K562 (cell line): ENCODE measurements around the gene BRAP. TPM values are rescaled to one million over a fixed set of nuclear protein-coding genes. Genes with fewer than 3 reads are reported as not detected.
A peak's percentile ranks its signal among the peaks of the same experiment; 100 is the strongest.

Experiments
- ATAC-seq: fragments of 200-7000 bp; cut with Tn5 transposase; 3 replicates; pipeline ENCODE4 v1.9.1; 2020; ENCODE audit warnings: moderate library complexity
- BruUV-seq: library from RNA; stranded (reverse); fragments of 400-500 nt; replicated peaks from 2 replicates; lab custom pipeline; 2021; lab: Mats Ljungman, UMichigan
- CTCF ChIA-PET: fragments of 300-600 bp; formaldehyde crosslinking; extraction: SDS; loops from one replicate; lab custom pipeline; 2021; ENCODE audit warnings: low intra/inter-chr PET ratio; lab: Yijun Ruan, JAX
- POLR2A ChIA-PET: fragments of 300-600, 350-650 bp; sonication (Branson Sonifier 250); formaldehyde crosslinking; extraction: SDS; loops from one replicate; lab custom pipeline; 2021; ENCODE audit warnings: antibody characterized with exemption, inconsistent platforms; lab: Yijun Ruan, JAX
- DNase-seq, 4 experiments: peaks; one replicate each; pipeline versions ENCODE4 v3.0.0 to v3.0.0-alpha.2; 2011 to 2018; ENCODE audit warnings: low spot score in 3 of 4, mixed read lengths in 3 of 4; ENCODE audit errors: extremely low read depth in 1 of 4
- FAIRE-seq: peaks from 2 replicates; lab custom pipeline; 2011; peaks lifted over from hg19 to GRCh38; lab: Jason Lieb, UNC
- H2AFZ ChIP-seq: 2 replicates; pipeline ENCODE4 v1.6.0; 2011; ENCODE audit warnings: low read depth, low read length, control low read depth, inconsistent platforms
- H3K27ac ChIP-seq: fragments of 200-600 bp; 3 replicates; pipeline ENCODE4 v1.8.0; 2011; ENCODE audit warnings: low read depth, mild to moderate bottlenecking, control low read depth, inconsistent platforms, low read length, moderate library complexity, mixed read lengths; ENCODE audit errors: extremely low read depth
- H3K27me3 ChIP-seq, 2 experiments: fragments of 300-600 bp in 1 of 2; 2 replicates in 1 of 2; 3 replicates in 1 of 2; pipeline versions ENCODE4 v1.6.0 to v1.8.0; 2011; ENCODE audit warnings: inconsistent platforms in 2 of 2, low read length in 2 of 2, mild to moderate bottlenecking in 1 of 2, mixed read lengths in 1 of 2, moderate library complexity in 1 of 2; ENCODE audit not compliant: control insufficient read depth in 2 of 2, insufficient read depth in 2 of 2
- H3K36me3 ChIP-seq: fragments of 300-600 bp; 3 replicates; pipeline ENCODE4 v1.8.0; 2011; ENCODE audit warnings: mild to moderate bottlenecking, low read length, inconsistent platforms; ENCODE audit not compliant: control insufficient read depth, insufficient read depth
- H3K4me1 ChIP-seq, 2 experiments: fragments of 200-600 bp in 1 of 2; replicated peaks in 1 of 2; 2 replicates in 1 of 2; 3 replicates in 1 of 2; pipeline versions ENCODE4 v1.5.1 to v1.8.0; 2011; ENCODE audit warnings: inconsistent platforms in 2 of 2, low read length in 2 of 2, mild to moderate bottlenecking in 1 of 2, mixed read lengths in 1 of 2, moderate library complexity in 1 of 2; ENCODE audit not compliant: control insufficient read depth in 2 of 2, insufficient read depth in 2 of 2
- H3K4me2 ChIP-seq: 2 replicates; pipeline ENCODE4 v1.6.1; 2011; ENCODE audit warnings: low read length, control low read depth, inconsistent platforms, mixed read lengths; ENCODE audit not compliant: insufficient read depth
- H3K4me3 ChIP-seq: fragments of 200-600 bp; sonication (generic), shearing (Covaris generic); 2 replicates; pipeline ENCODE4 v1.5.1; 2016; ENCODE audit warnings: control low read depth, inconsistent platforms
- H3K79me2 ChIP-seq: fragments of 200-600 bp; 3 replicates; pipeline ENCODE4 v1.8.0; 2011; ENCODE audit warnings: low read length, inconsistent platforms; ENCODE audit not compliant: control insufficient read depth, insufficient read depth
- H3K9ac ChIP-seq, 2 experiments: 2 replicates each; pipeline versions ENCODE4 v1.6.0 to v1.6.1; 2011; ENCODE audit warnings: low read depth in 2 of 2, low read length in 2 of 2, control low read depth in 1 of 2, inconsistent platforms in 1 of 2, mild to moderate bottlenecking in 1 of 2, mixed read lengths in 1 of 2; ENCODE audit not compliant: insufficient read depth in 1 of 2
- H3K9me1 ChIP-seq: one replicate; pipeline ENCODE4 v1.6.0; 2011; ENCODE audit warnings: inconsistent platforms, mild to moderate bottlenecking, low read length, moderate library complexity; ENCODE audit not compliant: control insufficient read depth, insufficient read depth
- H3K9me3 ChIP-seq: replicated peaks from 2 replicates; pipeline ENCODE4 v1.5.1; 2011; ENCODE audit warnings: low read depth, low read length, inconsistent platforms; ENCODE audit not compliant: control insufficient read depth, insufficient read depth
- H4K20me1 ChIP-seq: replicated peaks from 2 replicates; pipeline ENCODE4 v1.6.1; 2011; ENCODE audit warnings: low read length, inconsistent platforms, mixed read lengths; ENCODE audit not compliant: control insufficient read depth, insufficient read depth
- E2F5 ChIP-seq: sonication (generic); formaldehyde crosslinking; IDR thresholded peaks from 2 replicates; pipeline ENCODE4 v1.8.0; 2022; ENCODE audit warnings: mild to moderate bottlenecking, missing genetic modification reagents
- FOXK2 ChIP-seq, 2 experiments: fragments of 450-650 bp; IDR thresholded peaks in 1 of 2; conservative IDR thresholded peaks in 1 of 2; 2 replicates each; pipeline ENCODE4 v1.6.1; 2016; ENCODE audit warnings: low read depth in 2 of 2, mild to moderate bottlenecking in 1 of 2
- KDM2B ChIP-seq: fragments of 250-450 bp; sonication (Bioruptor Pico); IDR thresholded peaks from 2 replicates; pipeline ENCODE4 v1.8.0; 2021; ENCODE audit warnings: mild to moderate bottlenecking, moderate library complexity
- NCOA4 ChIP-seq: fragments of 450-650 bp; IDR thresholded peaks from 2 replicates; pipeline ENCODE4 v1.6.1; 2018; ENCODE audit warnings: mild to moderate bottlenecking; ENCODE audit not compliant: partially characterized antibody
- RBFOX2 ChIP-seq: fragments of 200-400 bp; formaldehyde crosslinking; IDR thresholded peaks from 2 replicates; pipeline ENCODE4 v1.6.1; 2017; ENCODE audit warnings: low read depth, mild to moderate bottlenecking, low read length, moderate library complexity
- RBM34 ChIP-seq: fragments of 200-400 bp; formaldehyde crosslinking; IDR thresholded peaks from 2 replicates; pipeline ENCODE4 v1.6.1; 2018; ENCODE audit warnings: low read length, borderline replicate concordance; ENCODE audit not compliant: insufficient read depth
- TAF15 ChIP-seq: fragments of 200-400 bp; formaldehyde crosslinking; IDR thresholded peaks from 2 replicates; pipeline ENCODE4 v1.6.1; 2017; ENCODE audit warnings: mild to moderate bottlenecking, low read depth, low read length, moderate library complexity
- TAF9B ChIP-seq: fragments of 450-650 bp; IDR thresholded peaks from 2 replicates; pipeline ENCODE4 v1.6.1; 2018; ENCODE audit warnings: mild to moderate bottlenecking; ENCODE audit not compliant: partially characterized antibody
- ZNF518B ChIP-seq: fragments of 250-450 bp; sonication (Bioruptor Pico); IDR thresholded peaks from 2 replicates; pipeline ENCODE4 v1.5.0; 2021; ENCODE audit warnings: mild to moderate bottlenecking, moderate library complexity
- WGBS: fragments of 100-300 bp; shearing (Covaris generic); methylation state at CpG from one replicate; pipeline ENCODE4 v1.1.6; 2016; ENCODE audit warnings: low coverage, mixed read lengths; ENCODE audit not compliant: insufficient coverage; ENCODE audit errors: missing lambda C conversion rate; 5-methylcytosine and 5-hydroxymethylcytosine counted together
- in situ Hi-C: fragments of 300-500 bp; cut with MboI; formaldehyde crosslinking; loops from 4 replicates; pipeline ENCODE4 v1.15.0; 2018; ENCODE audit warnings: inconsistent platforms, mixed read lengths
- intact Hi-C: fragments of 100-400 bp; cut with micrococcal nuclease; formaldehyde crosslinking; loops from 2 replicates; pipeline ENCODE4 v1.14.2; 2022
- polyA plus RNA-seq, 8 experiments: library from polyadenylated mRNA; depleted of rRNA in 4 of 8; stranded (reverse) in 5 of 8; unstranded in 3 of 8; fragments of >200 nt; fragmentation: Nextera tagmentation in 2 of 8; fragmentation: Illumina TruSeq in 1 of 8; extraction: Ambion mirVana in 2 of 8; extraction: Trizol in 1 of 8; gene quantifications; 2 replicates each; pipeline versions ENCODE4 v1.2.1 to v1.2.3, GENCODE V29; 2011 to 2014; ENCODE audit warnings: inconsistent platforms in 1 of 8, missing spikeins in 1 of 8
- total RNA-seq, 7 experiments: library from RNA; depleted of rRNA in 6 of 7; stranded (reverse); fragments of >200 nt in 6 of 7; fragmentation: Illumina TruSeq in 2 of 7; extraction: Trizol in 2 of 7; gene quantifications; 2 replicates each; pipeline versions ENCODE4 v1.2.1 to v1.2.3, GENCODE V29; 2011 to 2021; ENCODE audit warnings: low replicate concordance in 1 of 7

The BRAP gene
- total and polyA plus RNA-seq, 9 of the 15 experiments (the other 6 are each of a cell fraction or from before 2014, with no cell fraction given), result 2.2 to 32.6 (median 27.5) TPM

GRCh38 chr12:111687255-111687654, 1.5 kb upstream of the BRAP start (continued):
- 0 out of 4 replicates have a peak, but pooled peaks of 1 of the 2 experiments have one; percentile 16 for TF ChIP-seq FOXK2 (conservative IDR thresholded peaks at IDR 0.05 in 1 of 2, IDR thresholded peaks at IDR 0.05 in 1 of 2; ENCODE audit: low read depth in 2 of 2)
- no peak for TF ChIP-seq RBFOX2

GRCh38 chr12:111686574-111687105, 884 bp upstream of the BRAP start:
- Histone ChIP-seq H2AFZ (peak overlapping the region; percentile 98), H3K79me2 (peaks cover 44% of the 10 kb centered on the region)
- peak; percentile 44 for FAIRE-seq
- no peak for TF ChIP-seq NCOA4
- TF ChIP-seq RBM34, result no peak
- no peak for TF ChIP-seq TAF15
- no peak for TF ChIP-seq ZNF518B (CRISPR knock-in tag)
- TF ChIP-seq KDM2B, result no peak
- TF ChIP-seq TAF9B, result no peak
- 0 out of 2 replicates have a peak, but pooled peaks have one; percentile 16 for TF ChIP-seq E2F5 (CRISPR knock-in tag)

More at GRCh38 chr12:111686574-111687105, 884 bp upstream of the BRAP start:
- H3K9ac ChIP-seq, result peak overlapping the region; percentile 96 to 99
- peak overlapping the region; percentile 86 for H3K4me3 ChIP-seq
- H3K27me3 ChIP-seq, result no peaks in the 10 kb centered on the region
- in situ Hi-C loops (loop anchor here (5.0 kb wide), 1 partner anchor 56 kb away; no protein-coding TSS in a partner anchor), intact Hi-C loops (loop anchor here (1.0 to 10.0 kb wide), 5 partner anchors 54 to 352 kb away; partner anchors contain the start of gene SH2B3)
- POLR2A ChIA-PET, result interaction anchor here (0.6 to 1.6 kb wide), 11 partner anchors 12 to 305 kb away, joined by 3 to 5 read pairs (median 3); no protein-coding TSS in a partner anchor
- peaks cover 13 to 15% of the 10 kb centered on the region in 2 experiments; a peak in 4 of 5 replicates for H3K4me1 ChIP-seq
- H3K9me3 ChIP-seq, result no peaks in the 10 kb centered on the region
- CTCF ChIA-PET, result no interaction called here
- no peaks in the 10 kb centered on the region; the same call in 1 of the 2 replicates for H4K20me1 ChIP-seq
- DNase-seq (peak in 1 of 4 experiments; percentile 29), ATAC-seq (peak; percentile 4)
- BruUV-seq, result no TSS peak
- H3K9me1 ChIP-seq, result no peaks in the 10 kb centered on the region
- peak overlapping the region; percentile 100 for H3K4me2 ChIP-seq
- WGBS, result under 1% methylated on average over 15 of the region's 15 CpGs
- H3K36me3 ChIP-seq, result peaks cover 23% of the 10 kb centered on the region; the same call in 2 of the 3 replicates
- H3K27ac ChIP-seq, result peak overlapping the region; percentile 97
